HCT116 (cell line): ENCODE results near the gene DPPA3. TPM values are rescaled to one million over a fixed set of nuclear protein-coding genes. Genes with fewer than 3 reads are reported as not detected.

ENCODE experiments used
- ATAC-seq: fragments of 200-7000 bp; cut with Tn5 transposase; 2 replicates; pipeline ENCODE4 v1.9.1; 2020; ENCODE audit warnings: mild to moderate bottlenecking, moderate library complexity
- BruUV-seq: library from RNA; stranded (reverse); fragments of 400-500 nt; replicated peaks from 2 replicates; lab custom pipeline; 2021; lab: Mats Ljungman, UMichigan
- CTCF ChIA-PET: fragments of 300-600 bp; sonication (Branson Sonifier 250); formaldehyde crosslinking; loops from one replicate; lab custom pipeline; 2021; ENCODE audit warnings: antibody characterized with exemption; lab: Charles Lee
- POLR2A ChIA-PET: fragments of 300-600, 350-600 bp; sonication (Branson Sonifier 250); formaldehyde crosslinking; loops from one replicate; lab custom pipeline; 2021; ENCODE audit warnings: antibody characterized with exemption; lab: Charles Lee
- RAD21 ChIA-PET, 2 experiments: fragments of 300-600 bp; sonication (Branson Sonifier 250); formaldehyde crosslinking; loops; one replicate each; lab custom pipeline; 2023; ENCODE audit warnings: low total read pairs in 2 of 2; ENCODE audit not compliant: uncharacterized antibody in 2 of 2, unreplicated experiment in 2 of 2, low non-redundant PET in 1 of 2; lab: Charles Lee
- DNase-seq: peaks from one replicate; pipeline ENCODE4 v3.0.0-alpha.2; 2010; ENCODE audit warnings: low read depth, low spot score
- H2AFZ ChIP-seq: fragments of 200-600 bp; shearing (Covaris generic), sonication (generic); 2 replicates; pipeline ENCODE4 v1.6.1; 2017; ENCODE audit warnings: low read depth, mixed run types, mixed read lengths, antibody characterized with exemption, low read length; ENCODE audit not compliant: poor library complexity, severe bottlenecking
- H3K27ac ChIP-seq: 2 replicates; pipeline ENCODE4 v1.5.1; 2012; ENCODE audit warnings: low read depth, low read length
- H3K27me3 ChIP-seq: fragments of 200-600 bp; sonication (generic); 2 replicates; pipeline ENCODE4 v1.6.1; 2016; ENCODE audit warnings: mixed run types, low read length, mixed read lengths; ENCODE audit not compliant: insufficient read depth
- H3K36me3 ChIP-seq, 2 experiments: fragments of 200-500 bp in 1 of 2; fragments of 200-600 bp in 1 of 2; sonication (Bioruptor generic) in 1 of 2; sonication (generic) in 1 of 2; 2 replicates each; pipeline versions ENCODE4 v1.5.1 to v1.6.1; 2014 to 2016; ENCODE audit warnings: low read length in 2 of 2, inconsistent platforms in 1 of 2, mixed read lengths in 1 of 2, mixed run types in 1 of 2; ENCODE audit not compliant: insufficient read depth in 2 of 2, control insufficient read depth in 1 of 2
- H3K4me1 ChIP-seq, 2 experiments: fragments of 200-600 bp in 1 of 2; sonication (generic) in 1 of 2; 2 replicates each; pipeline versions ENCODE4 v1.5.1 to v1.6.1; 2012 to 2017; ENCODE audit warnings: low read length in 2 of 2, inconsistent platforms in 1 of 2, mild to moderate bottlenecking in 1 of 2, mixed read lengths in 1 of 2, mixed run types in 1 of 2, moderate library complexity in 1 of 2; ENCODE audit not compliant: insufficient read depth in 2 of 2, control insufficient read depth in 1 of 2
- H3K4me2 ChIP-seq: fragments of 200-600 bp; sonication (generic); 2 replicates; pipeline ENCODE4 v1.6.1; 2017; ENCODE audit warnings: mixed run types, low read length, mixed read lengths
- H3K4me3 ChIP-seq, 2 experiments: fragments of 200-600 bp in 1 of 2; sonication (generic) in 1 of 2; replicated peaks in 1 of 2; 2 replicates each; pipeline ENCODE4 v1.5.1; 2011 to 2016; ENCODE audit warnings: low read length in 2 of 2, control low read depth in 1 of 2, low read depth in 1 of 2, mild to moderate bottlenecking in 1 of 2, mixed read lengths in 1 of 2, mixed run types in 1 of 2
- H3K79me2 ChIP-seq: fragments of 200-600 bp; sonication (generic); 2 replicates; pipeline ENCODE4 v1.6.1; 2017; ENCODE audit warnings: mild to moderate bottlenecking, mixed run types, low read length, moderate library complexity, mixed read lengths; ENCODE audit not compliant: insufficient read depth
- H3K9ac ChIP-seq: fragments of 200-600 bp; sonication (generic); 2 replicates; pipeline ENCODE4 v1.6.1; 2016; ENCODE audit warnings: low read length, mixed read lengths
- H3K9me2 ChIP-seq: fragments of 200-600 bp; sonication (generic), shearing (Covaris generic); 2 replicates; pipeline ENCODE4 v1.6.1; 2017; ENCODE audit warnings: mixed run types, mild to moderate bottlenecking, moderate library complexity; ENCODE audit not compliant: insufficient read depth
- H3K9me3 ChIP-seq, 2 experiments: fragments of 200-500 bp in 1 of 2; fragments of 200-600 bp in 1 of 2; sonication (Bioruptor generic) in 1 of 2; sonication (generic) in 1 of 2; 2 replicates each; pipeline ENCODE4 v1.6.1; 2014 to 2017; ENCODE audit warnings: low read length in 2 of 2, mixed read lengths in 2 of 2, inconsistent platforms in 1 of 2, low read depth in 1 of 2, mild to moderate bottlenecking in 1 of 2, mixed run types in 1 of 2, moderate library complexity in 1 of 2; ENCODE audit not compliant: control insufficient read depth in 1 of 2, insufficient read depth in 1 of 2
- H4K20me1 ChIP-seq: fragments of 200-600 bp; sonication (generic), shearing (Covaris generic); 2 replicates; pipeline ENCODE4 v1.6.1; 2017; ENCODE audit warnings: mixed run types, mild to moderate bottlenecking, moderate library complexity; ENCODE audit not compliant: insufficient read depth
- EZH2 ChIP-seq: fragments of 200-600 bp; sonication (generic); IDR thresholded peaks from 2 replicates; pipeline ENCODE4 v1.6.1; 2017; ENCODE audit warnings: antibody characterized with exemption, mixed run types
- EZH2phosphoT487 ChIP-seq: fragments of 200-600 bp; IDR thresholded peaks from 2 replicates; pipeline ENCODE4 v1.6.1; 2018; ENCODE audit warnings: antibody characterized with exemption, borderline replicate concordance
- YY1 ChIP-seq: IDR thresholded peaks from 2 replicates; pipeline ENCODE4 v1.6.1; 2011; ENCODE audit warnings: low read length, low read depth, moderate library complexity, mild to moderate bottlenecking; ENCODE audit not compliant: insufficient replicate concordance; ENCODE audit errors: extremely low read depth
- ZFX ChIP-seq: fragments of 450-650 bp; IDR thresholded peaks from 2 replicates; pipeline ENCODE4 v1.6.1; 2017
- intact Hi-C: fragments of 100-400 bp; cut with micrococcal nuclease; formaldehyde crosslinking; loops from 2 replicates; pipeline ENCODE4 v1.10.0; 2022
- total RNA-seq: library from RNA; stranded (reverse); gene quantifications from one replicate; pipeline ENCODE4 v1.2.1, GENCODE V29; 2021; ENCODE audit not compliant: unreplicated experiment
- TF ChIP-seq, protein P1 (sequence below): IDR thresholded peaks from 2 replicates; pipeline ENCODE4 v1.6.1; 2012; ENCODE audit warnings: low read depth
- TF ChIP-seq, protein P2 (sequence below): IDR thresholded peaks from 2 replicates; pipeline ENCODE4 v1.6.1; 2012
- TF ChIP-seq, protein P3 (sequence below): IDR thresholded peaks from 2 replicates; pipeline ENCODE4 v1.6.1; 2011; ENCODE audit warnings: mild to moderate bottlenecking, low read length, moderate library complexity; ENCODE audit not compliant: insufficient replicate concordance; ENCODE audit errors: extremely low read depth

The DPPA3 gene
- total RNA-seq, 1 experiment from 2014 or later = not detected

DNA sequence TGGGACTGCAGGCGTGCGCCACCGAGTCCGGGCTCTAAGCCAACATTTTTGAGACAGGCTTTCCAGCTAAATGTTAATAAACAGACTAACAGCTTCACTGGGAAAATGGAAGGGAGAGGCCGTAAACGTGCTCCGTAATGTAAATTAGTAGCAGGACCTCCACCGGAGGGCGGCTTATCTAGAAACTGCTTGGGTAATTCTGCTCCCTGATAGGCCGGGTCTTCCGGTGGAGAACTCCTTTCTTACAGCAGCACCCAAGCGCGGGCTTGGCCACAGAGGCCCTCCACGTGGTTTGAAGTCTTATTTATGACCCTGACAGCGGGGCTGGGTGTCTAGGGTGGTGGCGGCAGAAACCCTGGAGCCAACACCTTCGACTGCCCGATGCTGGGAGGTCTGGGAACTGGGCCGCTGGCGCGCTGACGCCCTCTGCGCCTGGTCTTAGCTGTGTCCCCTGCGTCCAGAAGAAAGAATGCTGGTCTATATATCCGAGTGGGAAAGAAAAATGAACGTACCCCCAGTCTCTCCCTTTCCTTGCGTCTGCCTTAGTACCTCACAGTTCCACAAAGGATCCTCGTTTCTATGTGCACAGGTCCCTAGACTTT, 1.7 kb downstream of the DPPA3 start:
- no peak overlapping the region for H3K4me2 ChIP-seq
- ATAC-seq (no peak), DNase-seq (no peak)
- H3K4me1 ChIP-seq = no peaks in the 10 kb centered on the region
- no peaks in the 10 kb centered on the region for H3K9me3 ChIP-seq
- H3K4me3 ChIP-seq = no peak overlapping the region
- BruUV-seq = no TSS peak
- H3K27ac ChIP-seq = no peak overlapping the region
- no peaks in the 10 kb centered on the region for H3K27me3 ChIP-seq
- no peak overlapping the region for H2AFZ ChIP-seq
- no peaks in the 10 kb centered on the region for H3K9me2 ChIP-seq
- no peaks in the 10 kb centered on the region for H3K36me3 ChIP-seq
- intact Hi-C loops = no loop called here
- H4K20me1 ChIP-seq = no peaks in the 10 kb centered on the region
- no peaks in the 10 kb centered on the region for H3K79me2 ChIP-seq
- no peak overlapping the region for H3K9ac ChIP-seq
- ChIA-PET RAD21 (no interaction called here), POLR2A (no interaction called here), CTCF (interaction anchor here (0.9 kb wide), 1 partner anchor 92 kb away, joined by 3 read pairs; no protein-coding TSS in a partner anchor)
- TF ChIP-seq YY1 = no peak
- TF ChIP-seq, protein P1, sequence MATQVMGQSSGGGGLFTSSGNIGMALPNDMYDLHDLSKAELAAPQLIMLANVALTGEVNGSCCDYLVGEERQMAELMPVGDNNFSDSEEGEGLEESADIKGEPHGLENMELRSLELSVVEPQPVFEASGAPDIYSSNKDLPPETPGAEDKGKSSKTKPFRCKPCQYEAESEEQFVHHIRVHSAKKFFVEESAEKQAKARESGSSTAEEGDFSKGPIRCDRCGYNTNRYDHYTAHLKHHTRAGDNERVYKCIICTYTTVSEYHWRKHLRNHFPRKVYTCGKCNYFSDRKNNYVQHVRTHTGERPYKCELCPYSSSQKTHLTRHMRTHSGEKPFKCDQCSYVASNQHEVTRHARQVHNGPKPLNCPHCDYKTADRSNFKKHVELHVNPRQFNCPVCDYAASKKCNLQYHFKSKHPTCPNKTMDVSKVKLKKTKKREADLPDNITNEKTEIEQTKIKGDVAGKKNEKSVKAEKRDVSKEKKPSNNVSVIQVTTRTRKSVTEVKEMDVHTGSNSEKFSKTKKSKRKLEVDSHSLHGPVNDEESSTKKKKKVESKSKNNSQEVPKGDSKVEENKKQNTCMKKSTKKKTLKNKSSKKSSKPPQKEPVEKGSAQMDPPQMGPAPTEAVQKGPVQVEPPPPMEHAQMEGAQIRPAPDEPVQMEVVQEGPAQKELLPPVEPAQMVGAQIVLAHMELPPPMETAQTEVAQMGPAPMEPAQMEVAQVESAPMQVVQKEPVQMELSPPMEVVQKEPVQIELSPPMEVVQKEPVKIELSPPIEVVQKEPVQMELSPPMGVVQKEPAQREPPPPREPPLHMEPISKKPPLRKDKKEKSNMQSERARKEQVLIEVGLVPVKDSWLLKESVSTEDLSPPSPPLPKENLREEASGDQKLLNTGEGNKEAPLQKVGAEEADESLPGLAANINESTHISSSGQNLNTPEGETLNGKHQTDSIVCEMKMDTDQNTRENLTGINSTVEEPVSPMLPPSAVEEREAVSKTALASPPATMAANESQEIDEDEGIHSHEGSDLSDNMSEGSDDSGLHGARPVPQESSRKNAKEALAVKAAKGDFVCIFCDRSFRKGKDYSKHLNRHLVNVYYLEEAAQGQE = no peak
- TF ChIP-seq EZH2 = no peak
- TF ChIP-seq, protein P2, sequence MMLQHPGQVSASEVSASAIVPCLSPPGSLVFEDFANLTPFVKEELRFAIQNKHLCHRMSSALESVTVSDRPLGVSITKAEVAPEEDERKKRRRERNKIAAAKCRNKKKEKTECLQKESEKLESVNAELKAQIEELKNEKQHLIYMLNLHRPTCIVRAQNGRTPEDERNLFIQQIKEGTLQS = no peak
- TF ChIP-seq ZFX = no peak
- no peak for TF ChIP-seq EZH2phosphoT487
- TF ChIP-seq, protein P3, sequence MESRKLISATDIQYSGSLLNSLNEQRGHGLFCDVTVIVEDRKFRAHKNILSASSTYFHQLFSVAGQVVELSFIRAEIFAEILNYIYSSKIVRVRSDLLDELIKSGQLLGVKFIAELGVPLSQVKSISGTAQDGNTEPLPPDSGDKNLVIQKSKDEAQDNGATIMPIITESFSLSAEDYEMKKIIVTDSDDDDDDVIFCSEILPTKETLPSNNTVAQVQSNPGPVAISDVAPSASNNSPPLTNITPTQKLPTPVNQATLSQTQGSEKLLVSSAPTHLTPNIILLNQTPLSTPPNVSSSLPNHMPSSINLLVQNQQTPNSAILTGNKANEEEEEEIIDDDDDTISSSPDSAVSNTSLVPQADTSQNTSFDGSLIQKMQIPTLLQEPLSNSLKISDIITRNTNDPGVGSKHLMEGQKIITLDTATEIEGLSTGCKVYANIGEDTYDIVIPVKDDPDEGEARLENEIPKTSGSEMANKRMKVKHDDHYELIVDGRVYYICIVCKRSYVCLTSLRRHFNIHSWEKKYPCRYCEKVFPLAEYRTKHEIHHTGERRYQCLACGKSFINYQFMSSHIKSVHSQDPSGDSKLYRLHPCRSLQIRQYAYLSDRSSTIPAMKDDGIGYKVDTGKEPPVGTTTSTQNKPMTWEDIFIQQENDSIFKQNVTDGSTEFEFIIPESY = no peak
